ENCODE data around the gene TMTC1. TPM values are rescaled to one million over a fixed set of nuclear protein-coding genes. Genes with fewer than 3 reads are reported as not detected.

TMTC1 gene
- total RNA-seq, 2 experiments from 2014 or later = not detected

GRCh38 chr12:29714966-29715365 is 68.8 kb downstream of the TMTC1 start:
- Mint-ChIP-seq H3K4me1 (ENCODE audit: low read depth) (no peaks in the 10 kb centered on the region), H3K4me3 (no peak overlapping the region), H3K27me3 (peaks cover 3% of the 10 kb centered on the region), H3K9me3 (no peaks in the 10 kb centered on the region), H3K36me3 (ENCODE audit: low read depth) (no peaks in the 10 kb centered on the region), H3K27ac (no peak overlapping the region)
- TF ChIP-seq CTCF (IDR thresholded peaks at IDR 0.05) = no peak
- no peak for DNase-seq
- no peak for ATAC-seq
- POLR2A ChIA-PET = no interaction called here
- intact Hi-C loops (cut with micrococcal nuclease) = no loop called here
- CTCF ChIA-PET = no interaction called here

- ATAC-seq (no peak), DNase-seq (no peak)
- POLR2A ChIA-PET = no interaction called here
- intact Hi-C loops (cut with micrococcal nuclease) = no loop called here
- H3K36me3 Mint-ChIP-seq (ENCODE audit: low read depth) = no peaks in the 10 kb centered on the region
- peaks cover 3% of the 10 kb centered on the region for H3K27me3 Mint-ChIP-seq
- no peaks in the 10 kb centered on the region for H3K9me3 Mint-ChIP-seq
- no peaks in the 10 kb centered on the region for H3K4me1 Mint-ChIP-seq (ENCODE audit: low read depth)
- H3K27ac Mint-ChIP-seq = no peak overlapping the region
- TF ChIP-seq CTCF (IDR thresholded peaks at IDR 0.05) = no peak
- CTCF ChIA-PET = no interaction called here
- H3K4me3 Mint-ChIP-seq = no peak overlapping the region
These were observed 70.0 kb downstream of the TMTC1 start for GRCh38 chr12:29713729-29714128.

GRCh38 chr12:29711381-29711780 is 72.4 kb downstream of the TMTC1 start:
- H3K4me3 Mint-ChIP-seq = no peak overlapping the region
- H3K4me1 Mint-ChIP-seq (ENCODE audit: low read depth) = no peaks in the 10 kb centered on the region
- H3K9me3 Mint-ChIP-seq = no peaks in the 10 kb centered on the region
- no peaks in the 10 kb centered on the region for H3K36me3 Mint-ChIP-seq (ENCODE audit: low read depth)
- POLR2A ChIA-PET = no interaction called here
- DNase-seq = no peak
- peaks cover 3% of the 10 kb centered on the region for H3K27me3 Mint-ChIP-seq
- H3K27ac Mint-ChIP-seq = no peak overlapping the region
- TF ChIP-seq CTCF (IDR thresholded peaks at IDR 0.05) = no peak
- intact Hi-C loops (cut with micrococcal nuclease) = no loop called here
- no peak for ATAC-seq
- CTCF ChIA-PET = no interaction called here

- H3K36me3 Mint-ChIP-seq (ENCODE audit: low read depth) = no peaks in the 10 kb centered on the region
- ChIA-PET POLR2A (no interaction called here), CTCF (interaction anchor here (0.7 kb wide), 1 partner anchor 10 kb away, joined by 3 read pairs; no protein-coding TSS in a partner anchor)
- intact Hi-C loops (cut with micrococcal nuclease) = no loop called here
- no peaks in the 10 kb centered on the region for H3K4me1 Mint-ChIP-seq (ENCODE audit: low read depth)
- no peak overlapping the region for H3K4me3 Mint-ChIP-seq
- no peaks in the 10 kb centered on the region for H3K9me3 Mint-ChIP-seq
- TF ChIP-seq CTCF (IDR thresholded peaks at IDR 0.05) = no peak
- DNase-seq = peak; percentile 1
- no peak for ATAC-seq
- H3K27ac Mint-ChIP-seq = no peak overlapping the region
- peaks cover 1% of the 10 kb centered on the region for H3K27me3 Mint-ChIP-seq
These were observed 73.6 kb downstream of the TMTC1 start for GRCh38 chr12:29710104-29710503.

GRCh38 chr12:29709496-29710040 is 74.2 kb downstream of the TMTC1 start:
- ChIA-PET CTCF (interaction anchor here (0.7 kb wide), 1 partner anchor 9 kb away, joined by 3 read pairs; no protein-coding TSS in a partner anchor), POLR2A (no interaction called here)
- Mint-ChIP-seq H3K9me3 (no peaks in the 10 kb centered on the region), H3K4me3 (no peak overlapping the region), H3K4me1 (ENCODE audit: low read depth) (no peaks in the 10 kb centered on the region), H3K36me3 (ENCODE audit: low read depth) (no peaks in the 10 kb centered on the region), H3K27me3 (peaks cover 1% of the 10 kb centered on the region), H3K27ac (no peak overlapping the region)
- DNase-seq = no peak
- TF ChIP-seq CTCF (IDR thresholded peaks at IDR 0.05) = no peak
- no peak for ATAC-seq
- intact Hi-C loops (cut with micrococcal nuclease) = no loop called here
